Ascending aorta (tissue), 2 donors: ENCODE data around the gene MFSD6. TPM values are rescaled to one million over a fixed set of nuclear protein-coding genes. Genes with fewer than 3 reads are reported as not detected.

ENCODE experiments used
- DNase-seq, 2 donors: peaks; one replicate each; pipeline ENCODE4 v3.0.0-alpha.2; 2019; ENCODE audit warnings: low spot score in 2 of 2
- H3K27ac ChIP-seq, 2 donors: fragments of 200-600 bp; sonication (generic); one replicate each; pipeline ENCODE4 v1.5.1; 2016 to 2017; ENCODE audit warnings: mild to moderate bottlenecking in 1 of 2
- H3K27me3 ChIP-seq: fragments of 200-600 bp; sonication (generic); one replicate; pipeline ENCODE4 v1.5.1; 2017
- H3K36me3 ChIP-seq, 2 donors: fragments of 200-600 bp; sonication (generic); one replicate each; pipeline ENCODE4 v1.5.1; 2016
- H3K4me1 ChIP-seq, 2 donors: fragments of 200-600 bp; sonication (generic); one replicate each; pipeline ENCODE4 v1.5.1; 2016 to 2017; ENCODE audit warnings: mild to moderate bottlenecking in 1 of 2
- H3K4me3 ChIP-seq, 2 donors: fragments of 200-600 bp; sonication (generic); one replicate each; pipeline ENCODE4 v1.5.1; 2016 to 2017; ENCODE audit warnings: mild to moderate bottlenecking in 1 of 2
- H3K9me3 ChIP-seq, 2 donors: fragments of 200-600 bp; sonication (generic); one replicate each; pipeline ENCODE4 v1.5.1; 2016
- intact Hi-C: fragments of 100-400 bp; cut with DNase I; formaldehyde crosslinking; loops from one replicate; pipeline ENCODE4 v1.15.1; 2023
- total RNA-seq: library from RNA; depleted of rRNA; stranded (reverse); fragments of >200 nt; gene quantifications from one replicate; pipeline ENCODE4 v1.1.0, GENCODE V29; 2016
- TF ChIP-seq, protein P1 (sequence below), 3 experiments: fragments of 200-600 bp in 2 of 3; fragments of 450-650 bp in 1 of 3; sonication (generic) in 2 of 3; IDR thresholded peaks; one replicate each; pipeline ENCODE4 v1.5.1; 2016 to 2019; ENCODE audit warnings: antibody characterized with exemption in 3 of 3, mild to moderate bottlenecking in 1 of 3, moderate library complexity in 1 of 3

MFSD6 gene
- total RNA-seq, 1 donor from 2014 or later, result 53.2 TPM

DNA sequence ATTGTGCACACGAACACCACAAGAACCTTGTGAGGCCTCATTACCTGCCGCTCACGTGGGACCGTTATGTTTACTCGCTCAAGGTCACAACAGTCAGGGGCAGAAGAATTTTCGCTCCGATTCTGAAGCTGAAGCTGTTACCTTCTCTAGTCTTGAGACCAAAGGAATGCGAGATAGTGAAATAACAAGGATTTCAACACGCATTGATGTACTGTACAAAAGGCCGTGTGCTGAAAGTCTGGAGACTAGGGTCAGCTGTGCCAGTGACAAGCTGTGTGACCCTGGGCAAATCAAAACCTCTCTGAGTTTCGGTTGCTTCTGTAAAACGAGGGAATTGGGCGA, 125.8 kb downstream of the MFSD6 start:
- H3K9me3 ChIP-seq, result no peaks in the 10 kb centered on the region
- H3K36me3 ChIP-seq, result no peaks in the 10 kb centered on the region
- H3K27ac ChIP-seq, result peak overlapping the region; percentile 96 to 97
- intact Hi-C loops, result loop anchor here (1.0 to 10.0 kb wide), 4 partner anchors 115 to 1141 kb away; partner anchors contain the start of genes NAB1, NABP1, ORMDL1 and PMS1
- no peaks in the 10 kb centered on the region for H3K27me3 ChIP-seq
- peaks cover 0 to 9% of the 10 kb centered on the region in 2 donors for H3K4me1 ChIP-seq
- peak overlapping the region; percentile 70 to 79 for H3K4me3 ChIP-seq
- TF ChIP-seq, protein P1, sequence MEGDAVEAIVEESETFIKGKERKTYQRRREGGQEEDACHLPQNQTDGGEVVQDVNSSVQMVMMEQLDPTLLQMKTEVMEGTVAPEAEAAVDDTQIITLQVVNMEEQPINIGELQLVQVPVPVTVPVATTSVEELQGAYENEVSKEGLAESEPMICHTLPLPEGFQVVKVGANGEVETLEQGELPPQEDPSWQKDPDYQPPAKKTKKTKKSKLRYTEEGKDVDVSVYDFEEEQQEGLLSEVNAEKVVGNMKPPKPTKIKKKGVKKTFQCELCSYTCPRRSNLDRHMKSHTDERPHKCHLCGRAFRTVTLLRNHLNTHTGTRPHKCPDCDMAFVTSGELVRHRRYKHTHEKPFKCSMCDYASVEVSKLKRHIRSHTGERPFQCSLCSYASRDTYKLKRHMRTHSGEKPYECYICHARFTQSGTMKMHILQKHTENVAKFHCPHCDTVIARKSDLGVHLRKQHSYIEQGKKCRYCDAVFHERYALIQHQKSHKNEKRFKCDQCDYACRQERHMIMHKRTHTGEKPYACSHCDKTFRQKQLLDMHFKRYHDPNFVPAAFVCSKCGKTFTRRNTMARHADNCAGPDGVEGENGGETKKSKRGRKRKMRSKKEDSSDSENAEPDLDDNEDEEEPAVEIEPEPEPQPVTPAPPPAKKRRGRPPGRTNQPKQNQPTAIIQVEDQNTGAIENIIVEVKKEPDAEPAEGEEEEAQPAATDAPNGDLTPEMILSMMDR (IDR thresholded peaks at IDR 0.05), result no peak
- no peak for DNase-seq

DNA sequence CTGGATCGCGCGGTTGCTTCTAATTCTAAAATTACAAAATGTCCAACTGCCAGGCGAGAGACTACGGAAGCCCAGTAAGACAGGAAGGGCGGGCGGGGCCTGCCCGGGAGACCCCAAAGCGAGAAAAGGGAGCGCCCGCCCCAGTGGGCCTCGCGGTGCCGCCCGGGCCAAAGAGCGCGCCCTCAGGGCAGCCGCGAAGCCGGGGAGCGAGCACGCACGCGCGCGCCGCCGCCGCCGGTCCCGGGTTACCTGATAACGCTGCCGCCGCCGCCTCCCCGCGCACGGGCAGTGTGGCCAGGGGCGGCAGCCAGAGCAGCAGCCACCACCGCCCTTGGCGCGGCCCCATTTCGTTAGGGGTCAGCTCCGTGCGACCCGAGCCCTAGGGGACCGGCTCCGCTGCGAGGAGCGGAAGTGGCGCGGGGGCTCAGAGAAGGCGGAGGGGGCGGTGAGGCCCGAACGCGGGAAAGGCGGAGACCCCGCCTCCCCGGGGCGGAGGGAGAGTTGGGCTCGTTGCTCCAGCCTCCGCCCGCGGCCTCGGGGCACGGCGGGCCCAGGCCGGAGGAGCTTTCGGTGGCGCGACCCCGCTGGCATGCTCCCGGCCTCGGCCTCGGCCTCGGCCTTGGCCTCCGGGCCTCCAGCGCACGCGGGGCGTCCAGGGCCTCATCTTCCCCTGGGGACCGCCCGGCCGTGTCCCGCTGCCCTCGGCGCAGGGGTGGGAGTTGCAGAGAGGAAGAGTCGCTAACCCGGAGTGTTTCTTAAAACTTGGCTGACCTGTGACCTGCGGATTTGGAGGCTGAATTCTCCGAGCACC, 126.4 kb downstream of the MFSD6 start, which contains the start of gene NEMP2:
TSS of gene NEMP2 (minus strand) at position 413 of the 811 bp plus-strand sequence. CDS start at position 346, 67 bp downstream.
- peak within 1 kb of the TSS; percentile 96 to 97 for H3K27ac ChIP-seq
- peak in 1 of 2 donors; percentile 83 for DNase-seq
- peak within 1 kb of the TSS; percentile 70 to 79 for H3K4me3 ChIP-seq
- peaks cover 0 to 9% of the 10 kb centered on the region in 2 donors for H3K4me1 ChIP-seq
- intact Hi-C loops, result loop anchor here (1.0 to 10.0 kb wide), 4 partner anchors 115 to 1140 kb away; partner anchors contain the start of genes NAB1, NABP1, ORMDL1 and PMS1
- TF ChIP-seq, protein P1 (IDR thresholded peaks at IDR 0.05), result no peak
- no peaks in the 10 kb centered on the region for H3K36me3 ChIP-seq
- H3K27me3 ChIP-seq, result no peaks in the 10 kb centered on the region
- peaks cover 0 to 5% of the 10 kb centered on the region in 2 donors for H3K9me3 ChIP-seq

DNA sequence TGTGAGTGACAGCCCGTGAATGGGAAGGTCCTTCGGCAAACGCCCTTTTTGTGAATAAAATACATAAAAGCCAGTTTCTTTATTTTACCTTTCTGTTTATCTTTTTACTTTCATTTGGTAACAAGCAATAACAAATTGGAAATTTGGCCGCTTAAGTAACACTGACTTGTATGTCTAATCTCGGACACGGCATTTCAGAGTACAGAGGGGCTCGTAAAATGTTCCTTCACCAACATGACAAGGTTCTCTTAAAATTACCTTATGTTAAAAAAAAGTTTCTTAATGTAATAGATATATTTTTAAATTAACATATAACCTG, 126.9 kb downstream of the MFSD6 start:
- Histone ChIP-seq H3K9me3 (peaks cover 3 to 11% of the 10 kb centered on the region in 2 donors), H3K4me1 (peaks cover 0 to 9% of the 10 kb centered on the region in 2 donors), H3K27ac (peak overlapping the region; percentile 96 to 97), H3K4me3 (peak overlapping the region; percentile 70 to 79), H3K36me3 (no peaks in the 10 kb centered on the region), H3K27me3 (no peaks in the 10 kb centered on the region)
- DNase-seq, result no peak
- intact Hi-C loops, result loop anchor here (10.0 kb wide), 2 partner anchors 480 to 1140 kb away; partner anchors contain the start of genes NABP1 and STAT1
- TF ChIP-seq, protein P1 (IDR thresholded peaks at IDR 0.05), result no peak

DNA sequence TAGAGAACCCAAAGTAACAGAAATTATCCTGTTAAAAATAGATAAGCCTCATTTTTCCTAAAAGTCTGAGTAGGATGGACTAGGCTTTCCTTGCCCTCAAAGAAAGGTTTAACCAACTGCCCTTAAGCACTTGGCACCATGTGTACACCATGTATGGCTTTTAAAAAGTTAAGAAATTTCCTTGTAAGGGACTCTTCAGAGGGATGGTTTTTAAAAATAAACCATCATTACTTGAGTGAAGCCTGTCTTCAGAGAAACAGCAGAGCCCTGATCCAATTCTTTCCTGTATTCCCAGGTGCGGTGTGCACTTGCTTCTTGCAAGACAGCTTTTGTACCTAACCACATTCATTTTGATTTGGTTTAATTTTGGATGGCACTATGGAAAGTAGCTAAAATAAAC, 127.4 kb downstream of the MFSD6 start:
- Histone ChIP-seq H3K36me3 (no peaks in the 10 kb centered on the region), H3K27me3 (no peaks in the 10 kb centered on the region), H3K4me3 (peak overlapping the region; percentile 35 to 79), H3K27ac (peak overlapping the region; percentile 96 to 97), H3K9me3 (peaks cover 7 to 16% of the 10 kb centered on the region in 2 donors), H3K4me1 (peaks cover 0 to 8% of the 10 kb centered on the region in 2 donors)
- intact Hi-C loops, result loop anchor here (10.0 kb wide), 2 partner anchors 479 to 1139 kb away; partner anchors contain the start of genes NABP1 and STAT1
- TF ChIP-seq, protein P1 (IDR thresholded peaks at IDR 0.05), result no peak
- no peak for DNase-seq

DNA sequence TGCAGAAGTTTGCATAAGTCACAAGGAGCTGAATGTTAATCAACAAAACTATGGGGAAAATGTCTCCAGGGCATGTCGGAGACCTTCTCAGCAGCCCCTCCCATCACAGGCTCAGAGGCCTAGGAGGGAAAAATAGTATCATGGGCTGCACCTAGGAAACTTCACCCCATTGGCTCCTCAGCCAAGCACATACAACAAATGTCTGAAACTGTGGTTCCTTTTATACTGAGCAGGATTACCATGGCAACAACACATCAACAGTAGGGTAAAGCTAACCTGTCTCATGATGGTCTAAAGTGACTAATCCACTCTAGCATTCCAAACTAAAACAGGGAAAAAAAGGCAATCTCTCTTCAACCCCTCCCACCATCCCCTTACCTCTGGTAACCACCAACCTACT, 129.6 kb downstream of the MFSD6 start:
- Histone ChIP-seq H3K4me1 (peaks cover 0 to 6% of the 10 kb centered on the region in 2 donors), H3K27ac (no peak overlapping the region), H3K27me3 (no peaks in the 10 kb centered on the region), H3K36me3 (no peaks in the 10 kb centered on the region), H3K9me3 (peaks cover 15 to 31% of the 10 kb centered on the region in 2 donors), H3K4me3 (no peak overlapping the region)
- intact Hi-C loops, result loop anchor here (10.0 kb wide), 2 partner anchors 477 to 1137 kb away; partner anchors contain the start of genes NABP1 and STAT1
- DNase-seq, result no peak
- TF ChIP-seq, protein P1 (IDR thresholded peaks at IDR 0.05), result no peak
